ENCODE data around the gene GMPR2. TPM values are rescaled to one million over a fixed set of nuclear protein-coding genes. Genes with fewer than 3 reads are reported as not detected.

Gene GMPR2
- total and polyA plus RNA-seq, 2 of the 4 experiments (the other 2 are of a cell fraction), result 63.7 to 92.5 TPM

GRCh38 chr14:24236689-24237462, 4.1 kb downstream of the GMPR2 start:
- H2AK5ac ChIP-seq (ENCODE audit: low read depth, low read length), result no peak overlapping the region
- dilution Hi-C loops (cut with HindIII; ENCODE audit: low sequenced_read_pairs, unreplicated experiment), result no loop called here
- TF ChIP-seq ELK1 (IDR thresholded peaks at IDR 0.05; ENCODE audit: borderline replicate concordance, low read depth, low read length) (no peak), NFE2L2 (IDR thresholded peaks at IDR 0.05; ENCODE audit: low read depth, low read length) (no peak), SMC3 (IDR thresholded peaks at IDR 0.05; ENCODE audit: low read depth, low read length) (no peak), FOS (IDR thresholded peaks at IDR 0.05; ENCODE audit: low read depth, low read length) (no peak), MXI1 (IDR thresholded peaks at IDR 0.05; ENCODE audit: borderline replicate concordance, low read depth, low read length) (no peak), MAFK (IDR thresholded peaks at IDR 0.05; ENCODE audit: low read depth, low read length) (no peak)
- no peak overlapping the region for H3K9ac ChIP-seq (ENCODE audit: low read depth, low read length)
- no peaks in the 10 kb centered on the region for H3K9me3 ChIP-seq (ENCODE audit: control insufficient read depth, insufficient read depth, low read length)
- H2BK15ac ChIP-seq (ENCODE audit: low read depth, low read length), result no peak overlapping the region
- H3K4ac ChIP-seq (ENCODE audit: low read depth, low read length), result no peak overlapping the region
- DNase-seq, result no peak
- H3K4me1 ChIP-seq (ENCODE audit: control insufficient read depth, insufficient read depth, low read length), result peaks cover 15% of the 10 kb centered on the region
- ATAC-seq (ENCODE audit: low read depth), result no peak
- no peak overlapping the region for H2BK20ac ChIP-seq (ENCODE audit: low read depth, low read length)
- no peak overlapping the region for H2BK120ac ChIP-seq (ENCODE audit: low read depth, low read length)
- H4K5ac ChIP-seq (ENCODE audit: low read depth, low read length), result no peak overlapping the region
- H4K8ac ChIP-seq (ENCODE audit: low read depth in 2 of 2, low read length in 2 of 2), result no peak overlapping the region
- no peak overlapping the region for H3K23ac ChIP-seq (ENCODE audit: low read depth, low read length)
- no TSS peak for BruUV-seq (replicated peaks)
- intact Hi-C loops (cut with micrococcal nuclease), result no loop called here
- no peak overlapping the region for H4K91ac ChIP-seq (ENCODE audit: insufficient read depth, low read depth, low read length)
- no peak overlapping the region for H3K27ac ChIP-seq (ENCODE audit: insufficient read depth, low read length)
- no peak overlapping the region for H2AK9ac ChIP-seq (replicated peaks; ENCODE audit: low read depth, low read length, poor library complexity)
- no peak overlapping the region for H2BK5ac ChIP-seq (ENCODE audit: low read depth, low read length, poor library complexity, severe bottlenecking)
- in situ Hi-C loops (cut with MboI; ENCODE audit: low sequenced_read_pairs), result loop anchor here (10.0 kb wide), 1 partner anchor 198 kb away; no protein-coding TSS in a partner anchor
- WGBS, 2 experiments (ENCODE audit: extremely low coverage in 2 of 2, insufficient read length in 1 of 2), result 90% methylated on average over 2 of the region's 6 CpGs; no CpG with 5 or more reads in 1 of the 2 experiments
- peaks cover 44% of the 10 kb centered on the region for H3K36me3 ChIP-seq (ENCODE audit: control insufficient read depth, insufficient read depth, low read length)
- H3K4me2 ChIP-seq (ENCODE audit: low read depth, low read length), result no peak overlapping the region
- H3K4me3 ChIP-seq (ENCODE audit: insufficient read depth, low read depth, low read length), result no peak overlapping the region
- H3K79me1 ChIP-seq (ENCODE audit: low read depth in 1 of 2, low read length in 2 of 2), result peaks cover 65 to 90% of the 10 kb centered on the region in 2 experiments
- H4K20me1 ChIP-seq (ENCODE audit: insufficient read depth, low read length), result peaks cover 4% of the 10 kb centered on the region
- H3K27me3 ChIP-seq (ENCODE audit: control insufficient read depth, insufficient read depth, low read length), result no peaks in the 10 kb centered on the region
- H2AFZ ChIP-seq (replicated peaks; ENCODE audit: low read length, poor library complexity), result no peak overlapping the region
- ChIA-PET CTCF (interaction anchor here (0.6 to 0.7 kb wide), 2 partner anchors 59 to 71 kb away, joined by 3 read pairs; partner anchors contain the start of gene CIDEB), POLR2A (ENCODE audit: unreplicated experiment) (no interaction called here)
- no peak overlapping the region for H3K14ac ChIP-seq (replicated peaks; ENCODE audit: low read depth, low read length)
- no peak overlapping the region for H3K18ac ChIP-seq (ENCODE audit: low read depth, low read length)
- H3K9me1 ChIP-seq (ENCODE audit: insufficient read depth, low read length), result peaks cover 30% of the 10 kb centered on the region
- no peak overlapping the region for H3K56ac ChIP-seq (ENCODE audit: extremely low read depth, insufficient read depth, low read length)

Data from IMR-90 (cell line).